Activated naive CD8-positive, alpha-beta T cell treated with anti-CD3 and anti-CD28 coated beads for 36 hours (primary cell): ENCODE results near the gene RPS6KB1. TPM values are rescaled to one million over a fixed set of nuclear protein-coding genes. Genes with fewer than 3 reads are reported as not detected.
"Not testable (repeated sequence)": the region's sequence is repeated elsewhere in the genome, so short reads cannot be mapped to it uniquely, and the experiment has no call there.

ENCODE experiments used
- DNase-seq: peaks from one replicate; pipeline ENCODE4 v3.0.0; 2021
- H3K27ac Mint-ChIP-seq: one replicate; pipeline ENCODE4 v1.8.0; 2022; ENCODE audit warnings: mild to moderate bottlenecking, moderate library complexity, mixed read lengths
- H3K27me3 Mint-ChIP-seq: one replicate; pipeline ENCODE4 v1.8.0; 2022; ENCODE audit warnings: mild to moderate bottlenecking, mixed read lengths
- H3K36me3 Mint-ChIP-seq: one replicate; pipeline ENCODE4 v1.8.0; 2021; ENCODE audit warnings: mild to moderate bottlenecking, mixed read lengths
- H3K4me1 Mint-ChIP-seq: one replicate; pipeline ENCODE4 v1.8.0; 2021; ENCODE audit warnings: mixed read lengths
- H3K4me3 Mint-ChIP-seq: one replicate; pipeline ENCODE4 v1.8.0; 2022; ENCODE audit warnings: mild to moderate bottlenecking, moderate library complexity, mixed read lengths
- H3K9me3 Mint-ChIP-seq: one replicate; pipeline ENCODE4 v1.8.0; 2022; ENCODE audit warnings: mixed read lengths
- total RNA-seq, 2 experiments: library from RNA; stranded (reverse); gene quantifications; one replicate each; pipeline ENCODE4 v1.2.3, GENCODE V29; 2021

The RPS6KB1 gene
- total RNA-seq, 2 experiments from 2014 or later, result 47.9 to 61.6 TPM

DNA sequence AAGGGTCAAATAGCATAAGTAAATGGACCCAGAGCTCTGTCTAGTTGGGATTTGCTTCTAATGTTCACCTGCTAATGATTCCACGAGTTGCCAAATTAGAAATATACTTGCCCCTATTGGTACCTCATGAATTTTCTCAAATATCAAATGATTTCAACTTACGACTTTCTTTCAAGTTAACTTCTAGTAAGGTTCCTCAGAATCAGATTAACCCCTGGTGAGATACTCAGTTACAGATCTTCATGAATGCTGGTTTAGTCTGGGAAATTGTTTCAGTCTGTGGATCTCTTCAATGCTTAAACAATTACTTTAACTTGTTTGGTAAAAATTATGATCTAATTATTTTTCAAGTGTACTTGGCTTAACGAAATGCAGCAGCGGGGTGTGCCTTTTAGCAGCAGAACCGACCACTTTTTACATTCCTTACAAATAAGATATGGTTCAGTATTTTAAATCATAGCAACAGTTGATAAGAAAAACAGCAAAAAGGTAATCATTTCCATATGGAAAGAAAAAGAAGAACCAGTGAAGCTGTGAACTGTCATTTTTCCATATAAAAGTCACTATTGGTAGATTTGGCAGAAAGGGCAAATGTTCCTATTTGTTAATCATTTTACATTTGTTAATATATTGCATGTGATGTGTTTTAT lies 34.6 kb upstream of the RPS6KB1 start:
- Mint-ChIP-seq H3K9me3 (no peaks in the 10 kb centered on the region), H3K27me3 (no peaks in the 10 kb centered on the region), H3K36me3 (peaks cover 9% of the 10 kb centered on the region), H3K4me3 (no peak overlapping the region), H3K4me1 (peaks cover 25% of the 10 kb centered on the region), H3K27ac (peak overlapping the region; percentile 59)
- no peak for DNase-seq

DNA sequence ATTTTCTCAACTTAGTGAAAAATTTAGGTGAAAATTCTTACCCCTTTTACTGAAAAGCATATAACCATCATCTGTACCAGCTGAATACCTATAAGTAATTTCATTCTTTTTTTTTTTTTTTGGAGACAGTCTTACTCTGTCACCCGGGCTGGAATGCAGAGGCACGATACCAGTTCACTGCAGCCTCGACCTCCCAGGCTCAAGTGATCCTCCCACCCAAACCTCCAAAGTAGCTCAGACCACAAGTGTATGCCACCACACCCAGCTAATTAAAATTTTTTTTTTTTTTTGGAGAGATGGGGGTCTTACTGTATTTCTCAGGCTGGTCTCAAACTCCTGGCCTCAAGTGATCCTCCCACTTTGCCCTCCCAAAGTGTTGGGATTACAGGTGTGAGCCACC lies 34.0 kb upstream of the RPS6KB1 start:
- H3K9me3 Mint-ChIP-seq, result no peaks in the 10 kb centered on the region
- H3K27ac Mint-ChIP-seq, result peak overlapping the region; percentile 38
- no peak for DNase-seq

DNA sequence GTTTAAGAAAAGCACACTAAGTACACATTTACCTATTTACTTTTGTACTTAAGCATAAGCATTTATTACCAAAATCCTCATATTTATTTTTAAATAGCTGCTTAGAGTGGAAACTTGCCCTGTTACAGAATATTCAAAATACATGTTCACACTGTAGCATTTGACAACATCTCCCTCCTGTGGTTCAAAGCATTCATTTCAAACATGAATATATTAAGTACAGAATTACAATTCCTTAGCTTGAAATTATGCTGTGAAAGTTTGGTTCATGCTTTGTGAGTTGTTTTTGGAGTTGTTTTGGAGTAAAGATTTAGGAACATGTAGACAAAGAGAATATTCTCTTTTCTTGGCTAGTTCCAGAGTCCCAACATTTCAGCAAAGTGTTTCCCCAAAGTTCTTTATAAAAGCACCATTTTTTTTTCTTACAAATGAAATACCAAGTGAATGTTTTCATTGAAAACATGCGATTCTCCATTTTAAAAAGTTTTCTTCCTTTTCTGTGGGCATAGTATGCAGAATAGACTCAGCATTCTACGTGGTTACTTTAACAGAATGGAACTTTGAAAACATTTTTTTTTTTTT lies 33.4 kb upstream of the RPS6KB1 start:
- Mint-ChIP-seq H3K27me3 (no peaks in the 10 kb centered on the region), H3K9me3 (no peaks in the 10 kb centered on the region), H3K4me1 (peaks cover 22% of the 10 kb centered on the region), H3K27ac (peak overlapping the region; percentile 38), H3K36me3 (peaks cover 9% of the 10 kb centered on the region), H3K4me3 (no peak overlapping the region)
- no peak for DNase-seq

More for the DNA sequence above, 34.0 kb upstream of the RPS6KB1 start:
- peaks cover 9% of the 10 kb centered on the region for H3K36me3 Mint-ChIP-seq
- peaks cover 22% of the 10 kb centered on the region for H3K4me1 Mint-ChIP-seq
- H3K27me3 Mint-ChIP-seq, result no peaks in the 10 kb centered on the region
- no peak overlapping the region for H3K4me3 Mint-ChIP-seq

DNA sequence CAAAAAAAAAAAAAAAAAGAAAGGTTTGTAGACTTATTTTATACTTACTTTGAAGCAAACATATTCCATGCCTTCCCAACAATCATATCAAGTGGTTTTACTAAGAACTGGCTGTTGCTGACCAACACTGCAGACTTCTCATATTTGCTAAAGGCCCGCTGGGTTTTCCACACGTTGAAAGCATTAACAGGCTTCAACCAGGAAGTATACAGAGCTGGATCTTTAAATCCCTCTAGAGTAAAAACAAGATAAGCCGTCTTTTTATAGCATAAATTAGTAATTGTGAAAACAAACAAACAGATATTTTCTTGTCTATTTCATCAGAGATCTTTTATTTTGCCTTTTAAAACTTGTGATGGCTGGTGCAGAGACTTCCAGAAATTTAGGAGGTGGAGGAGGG lies 29.3 kb upstream of the RPS6KB1 start:
- H3K4me1 Mint-ChIP-seq, result peaks cover 12% of the 10 kb centered on the region
- H3K27ac Mint-ChIP-seq, result no peak overlapping the region
- H3K9me3 Mint-ChIP-seq, result no peaks in the 10 kb centered on the region
- H3K36me3 Mint-ChIP-seq, result peaks cover 9% of the 10 kb centered on the region
- DNase-seq, result no peak
- H3K4me3 Mint-ChIP-seq, result no peak overlapping the region
- H3K27me3 Mint-ChIP-seq, result no peaks in the 10 kb centered on the region

DNA sequence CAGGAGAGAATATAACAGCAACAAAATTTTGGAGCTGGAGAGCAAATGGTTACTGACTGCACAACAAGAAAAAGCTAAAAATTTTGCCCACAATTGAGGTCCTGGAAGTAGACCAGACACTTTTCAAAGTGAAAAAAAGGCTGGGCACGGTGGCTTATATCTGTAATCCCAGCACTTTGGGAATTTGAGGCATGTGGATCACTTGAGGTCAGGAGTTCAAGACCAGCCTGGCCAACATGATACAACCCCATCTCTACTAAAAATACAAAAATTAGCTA lies 23.0 kb upstream of the RPS6KB1 start:
- Mint-ChIP-seq H3K4me3 (no peak overlapping the region), H3K4me1 (peaks cover 3% of the 10 kb centered on the region), H3K36me3 (peaks cover 2% of the 10 kb centered on the region), H3K27ac (no peak overlapping the region), H3K9me3 (no peaks in the 10 kb centered on the region), H3K27me3 (no peaks in the 10 kb centered on the region)
- DNase-seq, result no peak

DNA sequence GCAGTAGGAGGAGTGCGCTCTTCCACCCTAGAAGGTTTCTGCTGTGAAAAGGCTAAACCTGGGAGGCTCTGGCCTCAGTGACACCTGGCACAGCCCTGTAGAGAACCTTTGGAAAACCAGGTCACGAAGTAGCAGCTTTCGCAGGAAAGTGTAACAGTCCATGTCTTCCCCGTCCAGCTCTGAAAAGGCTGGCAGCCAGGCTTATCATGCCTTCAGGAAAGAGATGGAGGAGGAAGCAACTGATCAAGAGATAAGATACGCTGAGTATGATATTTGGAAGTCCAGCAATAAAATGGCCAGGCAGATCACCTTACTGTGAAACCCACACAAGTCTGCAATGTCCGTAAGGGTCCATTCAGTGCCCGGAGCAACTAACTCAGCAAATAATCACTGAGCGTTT lies 22.4 kb upstream of the RPS6KB1 start:
- DNase-seq, result no peak
- peaks cover 2% of the 10 kb centered on the region for H3K36me3 Mint-ChIP-seq
- H3K4me3 Mint-ChIP-seq, result no peak overlapping the region
- H3K27me3 Mint-ChIP-seq, result no peaks in the 10 kb centered on the region
- H3K27ac Mint-ChIP-seq, result no peak overlapping the region
- no peaks in the 10 kb centered on the region for H3K9me3 Mint-ChIP-seq
- H3K4me1 Mint-ChIP-seq, result peaks cover 3% of the 10 kb centered on the region

DNA sequence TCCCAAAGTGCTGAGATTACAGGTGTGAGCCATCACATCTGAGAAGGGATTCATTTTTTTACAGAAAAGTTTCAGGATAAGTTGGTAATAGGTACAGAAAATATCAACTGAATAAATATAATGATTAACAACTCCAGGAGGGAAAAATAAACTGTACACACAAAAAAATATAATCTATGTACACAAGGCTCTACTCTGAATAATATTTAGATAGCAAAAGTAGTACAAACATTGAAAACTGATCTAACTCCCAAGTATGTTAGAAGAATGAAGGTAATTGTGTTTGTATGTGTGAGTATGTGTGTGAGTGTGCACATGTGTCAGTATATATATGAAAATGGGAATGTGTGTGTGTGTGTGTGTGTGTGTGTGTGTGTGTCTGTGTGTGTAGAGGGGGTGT lies 20.6 kb upstream of the RPS6KB1 start:
- Mint-ChIP-seq H3K4me1 (peaks cover 3% of the 10 kb centered on the region), H3K27ac (no peak overlapping the region), H3K4me3 (no peak overlapping the region), H3K27me3 (no peaks in the 10 kb centered on the region), H3K36me3 (peaks cover 6% of the 10 kb centered on the region), H3K9me3 (no peaks in the 10 kb centered on the region)
- DNase-seq, result no peak

DNA sequence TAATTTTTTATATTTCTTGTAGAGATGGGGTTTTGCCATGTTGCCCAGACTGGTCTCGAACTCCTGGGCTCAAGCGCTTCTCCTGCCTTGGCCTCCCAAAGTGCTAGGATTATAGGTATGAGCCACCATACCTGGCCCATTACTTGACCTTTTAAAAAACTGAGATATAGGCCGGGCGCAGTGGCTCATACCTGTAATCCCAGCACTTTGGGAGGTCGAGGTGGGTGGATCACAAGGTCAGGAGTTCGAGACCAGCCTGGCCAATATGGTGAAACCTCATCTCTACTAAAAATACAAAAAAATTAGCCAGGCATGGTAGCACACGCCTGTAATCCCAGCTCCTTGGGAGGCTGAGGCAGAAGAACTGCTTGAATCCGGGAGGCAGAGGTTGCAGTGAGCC lies 19.5 kb upstream of the RPS6KB1 start:
- not testable (repeated sequence) for H3K27me3 Mint-ChIP-seq, H3K4me1 Mint-ChIP-seq, H3K27ac Mint-ChIP-seq, DNase-seq, H3K9me3 Mint-ChIP-seq, H3K36me3 Mint-ChIP-seq, H3K4me3 Mint-ChIP-seq

DNA sequence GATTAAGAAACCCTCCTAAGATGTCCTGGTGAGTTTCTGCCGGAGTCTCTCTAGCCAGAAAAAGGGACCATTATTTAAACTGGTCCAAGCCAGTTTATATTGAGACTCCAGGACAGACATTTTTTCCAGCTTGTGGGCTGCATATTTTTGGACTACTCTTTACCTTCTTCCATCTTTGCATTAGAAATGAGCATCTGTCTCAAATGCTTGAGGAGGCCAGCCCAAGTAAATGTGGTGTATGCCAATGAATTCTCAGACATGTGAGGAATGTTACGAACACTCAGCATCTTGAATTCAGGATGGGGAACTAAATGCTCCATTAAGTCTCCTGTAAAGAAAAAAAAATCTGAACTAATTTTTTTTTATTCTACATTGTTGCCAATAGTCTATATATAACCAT lies 18.5 kb upstream of the RPS6KB1 start:
- Mint-ChIP-seq H3K4me3 (no peak overlapping the region), H3K27me3 (no peaks in the 10 kb centered on the region), H3K4me1 (no peaks in the 10 kb centered on the region), H3K27ac (no peak overlapping the region), H3K36me3 (peaks cover 6% of the 10 kb centered on the region), H3K9me3 (no peaks in the 10 kb centered on the region)
- no peak for DNase-seq

DNA sequence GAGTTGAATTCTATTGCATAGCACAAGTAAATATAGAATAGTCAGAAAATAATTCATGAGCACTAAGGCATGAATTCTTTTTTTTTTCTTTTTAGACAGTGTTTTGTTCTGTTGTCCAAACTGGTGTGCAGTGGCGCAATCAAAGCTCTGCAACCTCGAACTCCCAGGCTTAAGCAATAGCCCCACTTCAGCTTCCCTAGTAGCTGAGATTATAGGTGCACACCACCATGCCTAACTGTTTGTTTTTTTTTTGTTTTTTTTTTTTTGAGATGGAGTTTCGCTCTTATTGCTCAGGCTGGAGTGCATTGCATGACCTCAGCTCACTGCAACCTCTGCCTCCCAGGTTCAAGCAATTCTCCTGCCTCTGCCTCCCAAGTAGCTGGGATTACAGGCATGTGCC lies 16.8 kb upstream of the RPS6KB1 start:
- Mint-ChIP-seq H3K4me1 (no peaks in the 10 kb centered on the region), H3K4me3 (no peak overlapping the region), H3K27me3 (no peaks in the 10 kb centered on the region), H3K36me3 (peaks cover 11% of the 10 kb centered on the region), H3K27ac (no peak overlapping the region), H3K9me3 (no peaks in the 10 kb centered on the region)
- DNase-seq, result no peak

DNA sequence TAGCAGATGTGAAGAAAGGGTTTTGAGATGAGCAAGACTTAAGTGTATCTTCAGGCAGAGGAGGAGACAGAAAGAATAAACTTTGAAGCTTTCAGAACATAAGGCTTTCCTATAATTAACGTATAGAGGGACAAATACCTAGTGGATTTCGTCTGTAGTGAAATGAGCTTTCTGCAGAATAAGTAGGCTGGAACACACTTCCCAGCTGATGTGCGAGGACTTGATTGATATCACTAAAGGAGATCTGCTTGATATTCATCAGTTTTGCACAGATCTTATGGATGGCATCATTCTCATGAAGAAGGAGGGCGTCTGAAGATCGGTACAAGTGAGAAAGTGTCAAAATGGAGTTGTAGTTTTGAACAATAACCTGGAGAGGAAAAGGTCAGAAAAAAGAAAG lies 15.0 kb upstream of the RPS6KB1 start:
- H3K36me3 Mint-ChIP-seq, result peaks cover 10% of the 10 kb centered on the region
- DNase-seq, result no peak
- no peaks in the 10 kb centered on the region for H3K27me3 Mint-ChIP-seq
- no peak overlapping the region for H3K4me3 Mint-ChIP-seq
- no peaks in the 10 kb centered on the region for H3K9me3 Mint-ChIP-seq
- peak overlapping the region; percentile 8 for H3K27ac Mint-ChIP-seq
- H3K4me1 Mint-ChIP-seq, result no peaks in the 10 kb centered on the region

DNA sequence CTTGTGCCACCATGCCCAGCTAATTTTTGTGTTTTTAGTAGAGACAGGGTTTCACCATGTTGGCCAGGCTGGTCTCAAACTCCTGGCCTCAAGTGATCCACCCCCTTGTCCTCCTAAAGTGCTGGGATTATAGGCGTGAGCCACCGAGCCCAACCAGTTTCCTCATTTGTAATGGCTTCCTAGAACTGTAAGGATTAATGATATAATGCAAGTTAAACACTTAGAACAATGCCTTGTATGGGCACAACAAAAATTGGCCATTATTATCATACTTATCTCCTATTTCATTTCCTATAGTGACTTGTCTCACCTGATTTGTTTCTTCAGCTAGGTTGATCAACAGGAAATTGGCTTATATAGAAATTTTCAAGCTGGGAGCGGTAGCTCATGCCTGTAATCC lies 14.3 kb upstream of the RPS6KB1 start:
- H3K27ac Mint-ChIP-seq, result no peak overlapping the region
- H3K36me3 Mint-ChIP-seq, result peaks cover 10% of the 10 kb centered on the region
- no peak for DNase-seq
- H3K4me3 Mint-ChIP-seq, result no peak overlapping the region
- no peaks in the 10 kb centered on the region for H3K4me1 Mint-ChIP-seq
- H3K27me3 Mint-ChIP-seq, result no peaks in the 10 kb centered on the region
- H3K9me3 Mint-ChIP-seq, result no peaks in the 10 kb centered on the region

DNA sequence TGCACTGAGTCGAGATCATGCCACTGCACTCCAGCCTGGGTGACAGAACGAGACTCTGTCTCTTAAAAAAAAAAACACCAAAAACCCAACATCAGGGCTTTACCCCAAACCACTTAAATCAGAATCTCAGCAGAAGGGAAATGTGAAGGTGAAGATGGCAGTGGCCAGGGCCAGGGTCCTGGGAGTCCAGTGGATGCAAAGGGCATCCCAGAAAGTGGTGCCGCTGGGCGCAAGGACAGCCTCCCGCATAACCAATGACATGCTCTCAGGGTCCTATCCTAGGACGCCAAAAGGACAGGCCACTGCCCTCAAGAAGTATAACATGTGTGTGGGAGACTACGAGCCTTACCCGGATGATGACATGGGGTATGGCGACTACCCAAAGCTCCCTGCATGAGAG lies 8.1 kb upstream of the RPS6KB1 start:
- Mint-ChIP-seq H3K27ac (no peak overlapping the region), H3K9me3 (no peaks in the 10 kb centered on the region)

DNA sequence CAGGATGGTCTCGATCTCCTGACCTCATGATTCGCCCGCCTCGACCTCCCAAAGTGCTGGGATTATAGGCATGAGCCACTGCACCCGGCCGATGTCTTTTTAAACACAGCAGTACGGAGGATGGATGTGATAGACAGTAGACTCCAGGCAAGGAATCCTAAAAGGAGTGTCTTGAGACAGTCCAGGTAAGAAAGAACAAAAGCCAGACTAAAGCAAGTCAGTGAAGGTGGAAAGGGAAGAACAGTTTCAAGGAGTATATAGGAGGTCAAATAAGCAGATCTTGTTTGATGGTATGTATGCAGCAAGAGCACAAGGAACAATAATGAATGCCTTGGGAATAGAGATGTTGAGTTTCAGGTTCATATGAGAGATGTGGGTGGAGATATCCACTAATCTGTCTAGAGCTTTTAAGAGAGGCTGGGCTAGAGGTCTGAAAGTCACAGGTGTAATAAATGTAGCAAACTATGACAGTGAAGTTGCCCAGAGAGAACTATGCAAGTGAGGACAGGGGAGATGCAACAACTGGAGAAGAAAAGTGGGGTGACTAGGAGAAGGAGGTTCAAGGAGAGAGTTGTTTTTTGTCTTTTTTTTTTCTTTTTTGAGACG lies 4.7 kb upstream of the RPS6KB1 start:
- H3K27ac Mint-ChIP-seq, result no peak overlapping the region
- no peak for DNase-seq
- no peaks in the 10 kb centered on the region for H3K27me3 Mint-ChIP-seq
- peaks cover 19% of the 10 kb centered on the region for H3K36me3 Mint-ChIP-seq
- no peaks in the 10 kb centered on the region for H3K9me3 Mint-ChIP-seq
- H3K4me1 Mint-ChIP-seq, result peaks cover 27% of the 10 kb centered on the region
- no peak overlapping the region for H3K4me3 Mint-ChIP-seq

More for the DNA sequence above, 8.1 kb upstream of the RPS6KB1 start:
- DNase-seq, result no peak
- peaks cover 10% of the 10 kb centered on the region for H3K4me1 Mint-ChIP-seq
- no peak overlapping the region for H3K4me3 Mint-ChIP-seq
- no peaks in the 10 kb centered on the region for H3K27me3 Mint-ChIP-seq
- peaks cover 18% of the 10 kb centered on the region for H3K36me3 Mint-ChIP-seq

DNA sequence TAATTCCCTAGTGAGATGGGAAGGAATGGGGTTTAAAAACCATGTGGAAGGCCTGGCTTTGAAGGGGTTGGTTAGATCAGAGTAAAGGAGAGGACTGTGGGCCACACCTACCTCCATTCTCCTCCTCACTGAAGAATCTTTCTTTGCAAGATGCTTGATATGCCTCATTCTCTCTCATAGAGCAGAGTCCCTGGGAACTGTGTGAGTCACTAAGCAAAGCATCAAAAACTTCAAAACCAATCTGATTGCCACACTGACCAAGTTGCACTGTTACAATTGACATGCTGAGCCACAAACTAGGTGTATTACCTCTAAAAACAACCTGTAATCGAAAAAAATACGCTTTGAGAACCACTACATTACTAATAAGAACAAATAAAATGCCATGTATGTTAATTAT lies 2.2 kb upstream of the RPS6KB1 start:
- H3K4me1 Mint-ChIP-seq, result peaks cover 35% of the 10 kb centered on the region
- H3K4me3 Mint-ChIP-seq, result peak overlapping the region; percentile 54
- H3K9me3 Mint-ChIP-seq, result no peaks in the 10 kb centered on the region
- peak overlapping the region; percentile 43 for H3K27ac Mint-ChIP-seq
- DNase-seq, result no peak
- H3K27me3 Mint-ChIP-seq, result no peaks in the 10 kb centered on the region
- H3K36me3 Mint-ChIP-seq, result peaks cover 18% of the 10 kb centered on the region

DNA sequence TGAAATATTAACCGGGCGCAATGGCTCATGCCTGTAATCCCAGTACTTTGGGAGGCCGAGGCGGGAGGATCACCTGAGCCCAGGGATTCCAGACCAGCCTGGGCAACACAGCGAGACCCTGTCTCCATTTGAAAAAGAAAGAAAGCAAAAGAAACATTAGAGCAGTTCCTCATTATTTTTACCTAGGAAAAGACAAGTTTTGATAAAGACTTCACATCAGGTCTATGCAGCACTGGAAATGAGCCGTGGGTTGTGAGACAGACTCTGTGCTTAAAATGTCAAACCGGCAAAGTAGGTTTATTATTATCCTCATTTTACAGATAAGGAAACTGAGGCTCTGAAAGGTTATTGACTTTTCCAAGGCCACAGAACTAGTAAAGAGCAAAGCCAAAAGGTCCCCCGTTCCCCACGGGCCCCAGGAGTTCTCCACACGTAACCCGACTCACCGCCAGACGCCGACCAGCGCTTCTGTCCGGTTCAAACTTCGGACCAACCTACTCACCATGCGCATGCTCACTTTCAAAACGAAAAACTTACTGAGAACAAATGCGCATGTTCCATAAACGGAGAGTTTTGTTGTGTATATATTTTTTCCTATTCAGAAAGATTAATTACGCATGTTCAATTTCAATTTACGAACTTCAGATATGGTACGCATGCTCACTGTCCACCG lies 534 bp upstream of the RPS6KB1 start:
- H3K4me3 Mint-ChIP-seq, result peak overlapping the region; percentile 100
- DNase-seq, result no peak
- no peaks in the 10 kb centered on the region for H3K9me3 Mint-ChIP-seq
- H3K27me3 Mint-ChIP-seq, result no peaks in the 10 kb centered on the region
- peak overlapping the region; percentile 99 for H3K27ac Mint-ChIP-seq
- peaks cover 41% of the 10 kb centered on the region for H3K4me1 Mint-ChIP-seq
- H3K36me3 Mint-ChIP-seq, result peaks cover 20% of the 10 kb centered on the region
